Muscle of leg (tissue), 11 donors: ENCODE measurements around the gene EFNA3. TPM values are rescaled to one million over a fixed set of nuclear protein-coding genes. Genes with fewer than 3 reads are reported as not detected.
"Not testable (repeated sequence)": the region's sequence is repeated elsewhere in the genome, so short reads cannot be mapped to it uniquely, and the experiment has no call there.

Source experiments
- DNase-seq: peaks from one replicate; pipeline ENCODE4 v3.0.0; 2013
- H3K27ac ChIP-seq: one replicate; pipeline ENCODE4 v1.5.1; 2013; ENCODE audit warnings: mild to moderate bottlenecking, low read length, control low read depth
- H3K27me3 ChIP-seq: one replicate; pipeline ENCODE4 v1.6.1; 2013; ENCODE audit warnings: low read length; ENCODE audit not compliant: control insufficient read depth, insufficient read depth
- H3K36me3 ChIP-seq: one replicate; pipeline ENCODE4 v1.6.1; 2013; ENCODE audit warnings: low read length; ENCODE audit not compliant: control insufficient read depth, insufficient read depth
- H3K4me1 ChIP-seq: one replicate; pipeline ENCODE4 v1.6.1; 2013; ENCODE audit warnings: low read length; ENCODE audit not compliant: control insufficient read depth, insufficient read depth
- H3K4me3 ChIP-seq: one replicate; pipeline ENCODE4 v1.5.1; 2013; ENCODE audit warnings: low read length, control low read depth
- H3K9me3 ChIP-seq: replicated peaks from 2 replicates; pipeline ENCODE4 v1.6.1; 2013; ENCODE audit warnings: low read depth, low read length; ENCODE audit not compliant: control insufficient read depth
- WGBS: methylation state at CpG from one replicate; pipeline ENCODE4 v1.1.5; 2013; ENCODE audit warnings: missing lambda C conversion rate; ENCODE audit not compliant: insufficient coverage; 5-methylcytosine and 5-hydroxymethylcytosine counted together
- polyA plus RNA-seq, 8 donors: library from polyadenylated mRNA; unstranded; fragments of 120-200 nt; gene quantifications; one replicate each; pipeline versions ENCODE4 v1.2.1 to v1.2.3, GENCODE V29; 2013; ENCODE audit warnings: inconsistent platforms in 1 of 8, low replicate concordance in 1 of 8; ENCODE audit not compliant: insufficient read length in 8 of 8, insufficient read depth in 1 of 8
- total RNA-seq: library from RNA; stranded (reverse); fragments of 120-200 nt; gene quantifications from one replicate; pipeline ENCODE4 v1.2.4, GENCODE V29; 2013

Gene EFNA3
- total and polyA plus RNA-seq, 9 donors: 1.7 to 3.9 (median 2.2) TPM

GRCh38 chr1:155110381-155110780 is 31.7 kb downstream of the EFNA3 start:
- WGBS: 62% methylated on average over 3 of the region's 8 CpGs
- no peak for DNase-seq
- H3K4me3 ChIP-seq: no peak overlapping the region
- no peaks in the 10 kb centered on the region for H3K9me3 ChIP-seq
- H3K36me3 ChIP-seq: no peaks in the 10 kb centered on the region
- H3K27ac ChIP-seq: no peak overlapping the region
- H3K27me3 ChIP-seq: peaks cover 6% of the 10 kb centered on the region
- no peaks in the 10 kb centered on the region for H3K4me1 ChIP-seq

- Histone ChIP-seq H3K9me3 (no peaks in the 10 kb centered on the region), H3K36me3 (no peaks in the 10 kb centered on the region), H3K27me3 (peaks cover 6% of the 10 kb centered on the region), H3K4me3 (no peak overlapping the region), H3K4me1 (no peaks in the 10 kb centered on the region), H3K27ac (no peak overlapping the region)
- WGBS: 41% methylated on average over 7 of the region's 8 CpGs
- DNase-seq: no peak
Measured at GRCh38 chr1:155110826-155111225, 32.2 kb downstream of the EFNA3 start.

GRCh38 chr1:155113450-155113980 is 34.9 kb downstream of the EFNA3 start:
- DNase-seq: no peak
- 86% methylated on average over 1 of the region's 5 CpGs for WGBS
- Histone ChIP-seq H3K27me3 (peaks cover 14% of the 10 kb centered on the region), H3K4me3 (no peak overlapping the region), H3K9me3 (no peaks in the 10 kb centered on the region), H3K4me1 (no peaks in the 10 kb centered on the region), H3K27ac (no peak overlapping the region), H3K36me3 (no peaks in the 10 kb centered on the region)

GRCh38 chr1:155116113-155116764 is 37.6 kb downstream of the EFNA3 start:
- 74% methylated on average over 4 of the region's 5 CpGs for WGBS
- no peaks in the 10 kb centered on the region for H3K9me3 ChIP-seq
- no peak for DNase-seq
- H3K27me3 ChIP-seq: peaks cover 33% of the 10 kb centered on the region
- H3K4me3 ChIP-seq: no peak overlapping the region
- H3K36me3 ChIP-seq: no peaks in the 10 kb centered on the region
- no peak overlapping the region for H3K27ac ChIP-seq
- no peaks in the 10 kb centered on the region for H3K4me1 ChIP-seq

GRCh38 chr1:155117610-155118009 is 39.0 kb downstream of the EFNA3 start:
- 35% methylated on average over 2 of the region's 4 CpGs for WGBS
- Histone ChIP-seq H3K9me3 (no peaks in the 10 kb centered on the region), H3K4me1 (no peaks in the 10 kb centered on the region), H3K27ac (no peak overlapping the region), H3K27me3 (peaks cover 32% of the 10 kb centered on the region), H3K4me3 (no peak overlapping the region), H3K36me3 (no peaks in the 10 kb centered on the region)
- no peak for DNase-seq

GRCh38 chr1:155118090-155118489 is 39.5 kb downstream of the EFNA3 start:
- H3K36me3 ChIP-seq, H3K4me3 ChIP-seq: not testable (repeated sequence)
- 71% methylated on average over 1 of the region's 7 CpGs for WGBS

GRCh38 chr1:155120253-155120652 is 41.6 kb downstream of the EFNA3 start:
- no peak for DNase-seq
- no peak overlapping the region for H3K4me3 ChIP-seq
- no peaks in the 10 kb centered on the region for H3K36me3 ChIP-seq
- H3K27me3 ChIP-seq: peaks cover 43% of the 10 kb centered on the region
- H3K27ac ChIP-seq: no peak overlapping the region
- no peaks in the 10 kb centered on the region for H3K9me3 ChIP-seq
- WGBS: no CpG with 5 or more reads among the region's 6 CpGs
- no peaks in the 10 kb centered on the region for H3K4me1 ChIP-seq

More at GRCh38 chr1:155118090-155118489, 39.5 kb downstream of the EFNA3 start:
- not testable (repeated sequence) for H3K9me3 ChIP-seq, H3K27ac ChIP-seq, H3K4me1 ChIP-seq, DNase-seq
- peaks cover 32% of the 10 kb centered on the region for H3K27me3 ChIP-seq

GRCh38 chr1:155121249-155121648 is 42.6 kb downstream of the EFNA3 start:
- Histone ChIP-seq H3K27ac (no peak overlapping the region), H3K9me3 (no peaks in the 10 kb centered on the region), H3K27me3 (peaks cover 52% of the 10 kb centered on the region), H3K4me1 (peaks cover 6% of the 10 kb centered on the region), H3K36me3 (no peaks in the 10 kb centered on the region), H3K4me3 (no peak overlapping the region)
- DNase-seq: no peak
- 84% methylated on average over 2 of the region's 2 CpGs for WGBS

GRCh38 chr1:155122308-155122707 is 43.7 kb downstream of the EFNA3 start:
- Histone ChIP-seq H3K36me3 (no peaks in the 10 kb centered on the region), H3K4me1 (peaks cover 17% of the 10 kb centered on the region), H3K27me3 (peaks cover 58% of the 10 kb centered on the region), H3K27ac (no peak overlapping the region), H3K4me3 (no peak overlapping the region), H3K9me3 (no peaks in the 10 kb centered on the region)
- 80% methylated on average over 1 of the region's 2 CpGs for WGBS
- no peak for DNase-seq

- DNase-seq: no peak
- no peaks in the 10 kb centered on the region for H3K9me3 ChIP-seq
- no peaks in the 10 kb centered on the region for H3K36me3 ChIP-seq
- H3K4me1 ChIP-seq: peaks cover 28% of the 10 kb centered on the region
- 50% methylated on average over 1 of the region's 4 CpGs for WGBS
- no peak overlapping the region for H3K27ac ChIP-seq
- no peak overlapping the region for H3K4me3 ChIP-seq
- H3K27me3 ChIP-seq: peaks cover 63% of the 10 kb centered on the region
Measured at GRCh38 chr1:155123801-155124200, 45.2 kb downstream of the EFNA3 start.
